ENCODE measurements around the gene SEM1.

GRCh38 chr7:96654630-96655188, 54.9 kb downstream of the SEM1 start:
- TF ChIP-seq CTCF (IDR thresholded peaks at IDR 0.05) (no peak), POLR2A (IDR thresholded peaks at IDR 0.05) (no peak), EP300 (IDR thresholded peaks at IDR 0.05) (no peak)

Data from ovary (tissue), 3 donors.